Osteoblast (primary cell): ENCODE results near the gene KIR2DL3. TPM values are rescaled to one million over a fixed set of nuclear protein-coding genes. Genes with fewer than 3 reads are reported as not detected.
"Not testable (repeated sequence)": the region's sequence is repeated elsewhere in the genome, so short reads cannot be mapped to it uniquely, and the experiment has no call there.

Experiments
- DNase-seq: peaks from one replicate; pipeline ENCODE4 v3.0.0; 2011; ENCODE audit warnings: low spot score, mixed read lengths; ENCODE audit not compliant: insufficient read length; ENCODE audit errors: missing footprints
- H2AFZ ChIP-seq: 2 replicates; pipeline ENCODE4 v1.6.0; 2011; ENCODE audit warnings: mild to moderate bottlenecking, low read length
- H3K27ac ChIP-seq: 2 replicates; pipeline ENCODE4 v1.5.1; 2011; ENCODE audit warnings: mild to moderate bottlenecking, low read depth, low read length, moderate library complexity
- H3K27me3 ChIP-seq: 2 replicates; pipeline ENCODE4 v1.6.0; 2012; ENCODE audit warnings: mild to moderate bottlenecking, control low read depth, inconsistent platforms, low read length, moderate library complexity; ENCODE audit not compliant: insufficient read depth
- H3K36me3 ChIP-seq: 2 replicates; pipeline ENCODE4 v1.5.1; 2011; ENCODE audit warnings: mild to moderate bottlenecking, low read length, control low read depth, moderate library complexity; ENCODE audit not compliant: insufficient read depth
- H3K4me1 ChIP-seq: 2 replicates; pipeline ENCODE4 v1.5.1; 2011; ENCODE audit warnings: mild to moderate bottlenecking, low read length, control low read depth, moderate library complexity; ENCODE audit not compliant: insufficient read depth
- H3K4me2 ChIP-seq: 2 replicates; pipeline ENCODE4 v1.6.0; 2011; ENCODE audit warnings: mild to moderate bottlenecking, low read length; ENCODE audit not compliant: insufficient read depth
- H3K4me3 ChIP-seq: fragments of 200-600 bp; sonication (generic); 3 replicates; pipeline ENCODE4 v1.5.1; 2012; ENCODE audit warnings: mild to moderate bottlenecking, low read length, inconsistent platforms; ENCODE audit not compliant: insufficient read depth
- H3K79me2 ChIP-seq: 2 replicates; pipeline ENCODE4 v1.6.0; 2012; ENCODE audit warnings: mild to moderate bottlenecking, low read length, control low read depth, inconsistent platforms; ENCODE audit not compliant: insufficient read depth
- H3K9me3 ChIP-seq: 2 replicates; pipeline ENCODE4 v1.5.1; 2011; ENCODE audit warnings: low read depth, low read length, control low read depth
- H4K20me1 ChIP-seq: 2 replicates; pipeline ENCODE4 v1.6.0; 2012; ENCODE audit warnings: mild to moderate bottlenecking, low read length, control low read depth; ENCODE audit not compliant: insufficient read depth
- total RNA-seq: library from RNA; depleted of rRNA; stranded (reverse); fragments of >200 nt; gene quantifications from 2 replicates; pipeline ENCODE4 v1.2.3, GENCODE V29; 2012
- TF ChIP-seq, protein P1 (sequence below): IDR thresholded peaks from 2 replicates; pipeline ENCODE4 v1.5.1; 2011; ENCODE audit warnings: mild to moderate bottlenecking, low read depth, low read length, moderate library complexity; ENCODE audit errors: extremely low read depth

KIR2DL3 gene
- total RNA-seq, 1 donor: not detected

DNA sequence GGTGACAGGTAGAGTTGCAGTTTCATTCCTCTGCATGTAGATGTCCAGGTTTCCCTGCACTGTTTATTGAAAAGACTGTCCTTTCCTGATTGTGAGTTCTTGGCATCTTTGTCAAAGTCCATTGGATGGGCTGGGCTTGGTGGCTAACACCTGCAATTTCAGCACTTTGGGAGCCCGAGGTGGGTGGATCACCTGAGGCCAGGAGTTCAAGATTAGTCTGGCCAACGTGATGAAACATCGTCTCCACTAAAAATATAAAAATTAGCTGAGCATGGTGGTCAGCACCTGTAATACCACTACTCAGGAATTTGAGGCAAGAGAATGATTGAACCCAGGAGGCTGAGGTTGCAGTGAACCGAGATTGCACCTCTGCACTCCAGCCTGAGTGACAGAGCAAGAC is 39.5 kb downstream of the KIR2DL3 start:
- H2AFZ ChIP-seq, H3K4me1 ChIP-seq, DNase-seq, H4K20me1 ChIP-seq, H3K79me2 ChIP-seq, H3K27me3 ChIP-seq, H3K4me3 ChIP-seq, H3K4me2 ChIP-seq, H3K27ac ChIP-seq, H3K9me3 ChIP-seq, H3K36me3 ChIP-seq: not testable (repeated sequence)

DNA sequence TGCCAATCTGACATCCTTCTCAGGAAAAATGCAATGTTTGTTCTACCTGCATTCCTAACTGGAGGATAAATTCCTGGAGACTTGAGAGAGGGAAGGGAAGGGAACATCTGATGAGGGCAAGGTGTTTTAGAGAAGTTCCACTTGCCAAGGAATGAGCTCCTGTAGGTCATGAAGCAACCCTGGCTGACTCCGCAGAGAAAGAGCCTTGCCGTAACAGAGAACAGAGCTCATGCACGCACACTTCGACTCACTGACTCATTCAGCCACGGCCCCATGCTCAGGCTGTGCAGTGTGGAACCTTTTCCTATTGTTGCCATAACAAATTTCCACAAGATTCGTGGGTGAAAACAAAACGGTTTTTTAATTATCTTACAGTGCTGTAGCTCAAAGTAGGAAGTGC is 40.6 kb downstream of the KIR2DL3 start:
- H2AFZ ChIP-seq, H3K27me3 ChIP-seq, H3K9me3 ChIP-seq, H3K36me3 ChIP-seq, H3K27ac ChIP-seq, H4K20me1 ChIP-seq, H3K79me2 ChIP-seq, H3K4me3 ChIP-seq, DNase-seq, H3K4me1 ChIP-seq, H3K4me2 ChIP-seq: not testable (repeated sequence)

DNA sequence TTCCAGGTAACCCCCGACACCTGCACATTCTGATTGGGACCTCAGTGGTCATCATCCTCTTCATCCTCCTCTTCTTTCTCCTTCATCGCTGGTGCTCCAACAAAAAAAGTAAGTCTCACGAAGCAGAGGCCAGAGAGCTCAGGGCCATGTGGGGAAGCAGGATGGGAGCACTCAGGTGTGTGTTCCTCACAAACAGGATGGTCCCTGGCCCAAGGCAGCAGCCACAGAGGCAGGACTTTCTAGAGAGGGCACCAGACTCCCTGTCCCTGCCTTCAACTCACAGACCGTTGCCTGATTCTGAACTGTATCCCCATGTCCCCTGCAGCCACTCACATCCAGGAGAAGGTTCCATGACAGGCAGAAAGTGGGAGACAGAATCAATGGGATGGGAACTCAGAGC is 44.6 kb downstream of the KIR2DL3 start:
- H3K27ac ChIP-seq, H3K27me3 ChIP-seq, H3K4me1 ChIP-seq, H3K79me2 ChIP-seq, H3K36me3 ChIP-seq, H2AFZ ChIP-seq, DNase-seq, H3K4me2 ChIP-seq, H3K4me3 ChIP-seq, H3K9me3 ChIP-seq, H4K20me1 ChIP-seq: not testable (repeated sequence)

GRCh38 chr19:54786091-54786723 is 47.9 kb downstream of the KIR2DL3 start:
- not testable (repeated sequence) for H3K27ac ChIP-seq, H3K79me2 ChIP-seq, H3K4me2 ChIP-seq, H3K27me3 ChIP-seq, H3K36me3 ChIP-seq, H3K4me1 ChIP-seq, H4K20me1 ChIP-seq, DNase-seq, H3K4me3 ChIP-seq, H3K9me3 ChIP-seq, H2AFZ ChIP-seq

DNA sequence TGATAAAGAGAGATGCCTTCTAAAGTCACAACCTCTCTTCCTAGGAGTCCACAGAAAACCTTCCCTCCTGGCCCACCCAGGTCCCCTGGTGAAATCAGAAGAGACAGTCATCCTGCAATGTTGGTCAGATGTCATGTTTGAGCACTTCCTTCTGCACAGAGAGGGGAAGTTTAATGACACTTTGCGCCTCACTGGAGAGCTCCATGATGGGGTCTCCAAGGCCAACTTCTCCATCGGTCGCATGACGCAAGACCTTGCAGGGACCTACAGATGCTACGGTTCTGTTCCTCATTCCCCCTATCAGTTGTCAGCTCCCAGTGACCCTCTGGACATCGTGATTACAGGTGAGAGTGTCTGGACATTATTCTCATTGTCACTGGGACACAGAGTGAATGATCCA is 49.8 kb downstream of the KIR2DL3 start:
- H4K20me1 ChIP-seq, H3K79me2 ChIP-seq, H3K27me3 ChIP-seq, H3K36me3 ChIP-seq, H3K9me3 ChIP-seq, DNase-seq, H3K27ac ChIP-seq, H3K4me3 ChIP-seq, H3K4me1 ChIP-seq, H3K4me2 ChIP-seq, H2AFZ ChIP-seq: not testable (repeated sequence)

DNA sequence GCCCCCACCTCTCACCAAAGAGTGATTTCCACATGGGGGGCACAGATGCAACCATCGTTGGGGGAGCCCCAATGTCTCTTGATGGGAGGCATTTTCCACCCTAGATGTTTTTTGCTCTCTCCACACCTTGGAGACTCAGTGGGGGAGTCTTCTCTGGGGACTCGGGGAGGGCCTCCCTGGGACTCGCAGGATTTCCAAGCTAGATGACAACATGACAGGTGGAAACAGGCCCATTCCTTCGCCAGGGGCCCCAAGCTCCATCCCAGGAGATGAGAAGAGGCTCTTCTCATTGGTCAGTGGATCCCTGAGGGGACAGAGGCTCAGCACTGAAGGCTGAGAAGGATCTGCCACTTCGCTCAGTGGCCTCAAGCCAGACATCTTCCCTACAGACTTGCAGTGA is 52.4 kb downstream of the KIR2DL3 start:
- Histone ChIP-seq H3K27me3 (no peaks in the 10 kb centered on the region), H3K27ac (no peak overlapping the region), H3K4me2 (no peak overlapping the region), H4K20me1 (no peaks in the 10 kb centered on the region), H2AFZ (no peak overlapping the region), H3K4me3 (no peak overlapping the region), H3K9me3 (no peaks in the 10 kb centered on the region), H3K36me3 (no peaks in the 10 kb centered on the region), H3K79me2 (no peaks in the 10 kb centered on the region), H3K4me1 (no peaks in the 10 kb centered on the region)
- no peak for DNase-seq
- TF ChIP-seq, protein P1, sequence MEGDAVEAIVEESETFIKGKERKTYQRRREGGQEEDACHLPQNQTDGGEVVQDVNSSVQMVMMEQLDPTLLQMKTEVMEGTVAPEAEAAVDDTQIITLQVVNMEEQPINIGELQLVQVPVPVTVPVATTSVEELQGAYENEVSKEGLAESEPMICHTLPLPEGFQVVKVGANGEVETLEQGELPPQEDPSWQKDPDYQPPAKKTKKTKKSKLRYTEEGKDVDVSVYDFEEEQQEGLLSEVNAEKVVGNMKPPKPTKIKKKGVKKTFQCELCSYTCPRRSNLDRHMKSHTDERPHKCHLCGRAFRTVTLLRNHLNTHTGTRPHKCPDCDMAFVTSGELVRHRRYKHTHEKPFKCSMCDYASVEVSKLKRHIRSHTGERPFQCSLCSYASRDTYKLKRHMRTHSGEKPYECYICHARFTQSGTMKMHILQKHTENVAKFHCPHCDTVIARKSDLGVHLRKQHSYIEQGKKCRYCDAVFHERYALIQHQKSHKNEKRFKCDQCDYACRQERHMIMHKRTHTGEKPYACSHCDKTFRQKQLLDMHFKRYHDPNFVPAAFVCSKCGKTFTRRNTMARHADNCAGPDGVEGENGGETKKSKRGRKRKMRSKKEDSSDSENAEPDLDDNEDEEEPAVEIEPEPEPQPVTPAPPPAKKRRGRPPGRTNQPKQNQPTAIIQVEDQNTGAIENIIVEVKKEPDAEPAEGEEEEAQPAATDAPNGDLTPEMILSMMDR: no peak
